Mesothelial cell of epicardium (in vitro differentiated cells): ENCODE data around the gene SNAPC3. TPM values are rescaled to one million over a fixed set of nuclear protein-coding genes. Genes with fewer than 3 reads are reported as not detected.

ENCODE experiments used
- DNase-seq, 2 experiments: peaks; one replicate each; pipeline ENCODE4 v3.0.0; 2021; ENCODE audit warnings: low spot score in 2 of 2; ENCODE audit not compliant: unreplicated experiment in 2 of 2
- H3K27ac Mint-ChIP-seq: 2 replicates; pipeline ENCODE4 v1.8.0; 2021; ENCODE audit warnings: mixed read lengths
- H3K27me3 Mint-ChIP-seq: 2 replicates; pipeline ENCODE4 v1.8.0; 2021; ENCODE audit warnings: low read depth, mixed read lengths
- H3K36me3 Mint-ChIP-seq: 2 replicates; pipeline ENCODE4 v1.8.0; 2021; ENCODE audit warnings: mixed read lengths
- H3K4me1 Mint-ChIP-seq: 2 replicates; pipeline ENCODE4 v1.8.0; 2021; ENCODE audit warnings: mixed read lengths
- H3K4me3 Mint-ChIP-seq: 2 replicates; pipeline ENCODE4 v1.8.0; 2021; ENCODE audit warnings: mild to moderate bottlenecking, moderate library complexity, mixed read lengths
- H3K9me3 Mint-ChIP-seq: 2 replicates; pipeline ENCODE4 v1.8.0; 2021; ENCODE audit warnings: mixed read lengths
- CTCF ChIP-seq: fragments of 200-600 bp; sonication (generic); IDR thresholded peaks from one replicate; pipeline ENCODE4 v1.5.0; 2021; ENCODE audit warnings: antibody characterized with exemption; ENCODE audit not compliant: unreplicated experiment
- total RNA-seq: library from RNA; stranded (reverse); gene quantifications from 3 replicates; pipeline ENCODE4 v1.2.1, GENCODE V29; 2021

The SNAPC3 gene
- total RNA-seq, 1 donor from 2014 or later, result 43.5 TPM

- Mint-ChIP-seq H3K9me3 (no peaks in the 10 kb centered on the region), H3K36me3 (peaks cover 32% of the 10 kb centered on the region), H3K4me1 (peaks cover 1% of the 10 kb centered on the region), H3K27me3 (no peaks in the 10 kb centered on the region), H3K4me3 (no peak overlapping the region), H3K27ac (no peak overlapping the region)
- no peak for DNase-seq
- TF ChIP-seq CTCF, result no peak
These were observed 47.2 kb downstream of the SNAPC3 start for GRCh38 chr9:15469862-15470261.

GRCh38 chr9:15475923-15476536, 53.4 kb downstream of the SNAPC3 start:
- no peak for TF ChIP-seq CTCF
- Mint-ChIP-seq H3K9me3 (no peaks in the 10 kb centered on the region), H3K4me1 (peaks cover 2% of the 10 kb centered on the region), H3K27me3 (no peaks in the 10 kb centered on the region), H3K4me3 (no peak overlapping the region), H3K27ac (no peak overlapping the region), H3K36me3 (peaks cover 15% of the 10 kb centered on the region)
- DNase-seq, result no peak

- DNase-seq, result no peak
- Mint-ChIP-seq H3K27ac (peak overlapping the region; percentile 68), H3K4me3 (no peak overlapping the region), H3K36me3 (peaks cover 13% of the 10 kb centered on the region), H3K27me3 (no peaks in the 10 kb centered on the region), H3K9me3 (no peaks in the 10 kb centered on the region), H3K4me1 (peaks cover 16% of the 10 kb centered on the region)
- no peak for TF ChIP-seq CTCF
These were observed 57.4 kb downstream of the SNAPC3 start for GRCh38 chr9:15480028-15480427.

- Mint-ChIP-seq H3K36me3 (peaks cover 10% of the 10 kb centered on the region), H3K27ac (peak overlapping the region; percentile 63)
These were observed 59.5 kb downstream of the SNAPC3 start for GRCh38 chr9:15482146-15482545.

GRCh38 chr9:15484802-15485201, 62.1 kb downstream of the SNAPC3 start:
- H3K36me3 Mint-ChIP-seq, result peaks cover 15% of the 10 kb centered on the region
- no peak for TF ChIP-seq CTCF
- no peak for DNase-seq
- H3K4me1 Mint-ChIP-seq, result peaks cover 16% of the 10 kb centered on the region
- H3K27me3 Mint-ChIP-seq, result no peaks in the 10 kb centered on the region
- H3K27ac Mint-ChIP-seq, result no peak overlapping the region
- H3K9me3 Mint-ChIP-seq, result no peaks in the 10 kb centered on the region
- no peak overlapping the region for H3K4me3 Mint-ChIP-seq

More at GRCh38 chr9:15482146-15482545, 59.5 kb downstream of the SNAPC3 start:
- peaks cover 16% of the 10 kb centered on the region for H3K4me1 Mint-ChIP-seq
- H3K27me3 Mint-ChIP-seq, result no peaks in the 10 kb centered on the region
- TF ChIP-seq CTCF, result no peak
- H3K4me3 Mint-ChIP-seq, result no peak overlapping the region
- no peak for DNase-seq
- H3K9me3 Mint-ChIP-seq, result no peaks in the 10 kb centered on the region
